Activated CD4-positive, alpha-beta T cell treated with anti-CD3 and anti-CD28 coated beads, Interleukin-2, amount 10 ng/mL, durations not matched to agents 7 days and 5 days (primary cell): Measurements from ENCODE around the gene SNX8. TPM values are rescaled to one million over a fixed set of nuclear protein-coding genes. Genes with fewer than 3 reads are reported as not detected.
"Not testable (repeated sequence)": the region's sequence is repeated elsewhere in the genome, so short reads cannot be mapped to it uniquely, and the experiment has no call there.

ENCODE experiments used
- CTCF ChIA-PET: fragments of 350-600 bp; sonication (Branson Sonifier 250); formaldehyde crosslinking; loops from one replicate; lab custom pipeline; 2021; ENCODE audit warnings: antibody characterized with exemption; lab: Charles Lee
- POLR2A ChIA-PET: fragments of 350-600 bp; sonication (Branson Sonifier 250); formaldehyde crosslinking; loops from one replicate; lab custom pipeline; 2021; ENCODE audit warnings: antibody characterized with exemption; lab: Charles Lee
- DNase-seq: peaks from one replicate; pipeline ENCODE4 v3.0.0-alpha.2; 2020
- H3K27ac Mint-ChIP-seq: one replicate; pipeline ENCODE4 v1.8.0; 2021; ENCODE audit warnings: mild to moderate bottlenecking, moderate library complexity, mixed read lengths
- H3K27me3 Mint-ChIP-seq: one replicate; pipeline ENCODE4 v1.8.0; 2021; ENCODE audit warnings: mixed read lengths
- H3K36me3 Mint-ChIP-seq: one replicate; pipeline ENCODE4 v1.8.0; 2021; ENCODE audit warnings: low read depth, mixed read lengths
- H3K4me1 Mint-ChIP-seq: one replicate; pipeline ENCODE4 v1.8.0; 2021; ENCODE audit warnings: mixed read lengths
- H3K4me3 Mint-ChIP-seq: one replicate; pipeline ENCODE4 v1.8.0; 2021; ENCODE audit warnings: mild to moderate bottlenecking, moderate library complexity, mixed read lengths
- H3K9me3 Mint-ChIP-seq: one replicate; pipeline ENCODE4 v1.8.0; 2021; ENCODE audit warnings: mixed read lengths
- total RNA-seq, 2 experiments: library from RNA; stranded (reverse); gene quantifications; one replicate each; pipeline ENCODE4 v1.2.3, GENCODE V29; 2021

The SNX8 gene
- total RNA-seq, 2 experiments from 2014 or later = 27.2 to 28.0 TPM

DNA sequence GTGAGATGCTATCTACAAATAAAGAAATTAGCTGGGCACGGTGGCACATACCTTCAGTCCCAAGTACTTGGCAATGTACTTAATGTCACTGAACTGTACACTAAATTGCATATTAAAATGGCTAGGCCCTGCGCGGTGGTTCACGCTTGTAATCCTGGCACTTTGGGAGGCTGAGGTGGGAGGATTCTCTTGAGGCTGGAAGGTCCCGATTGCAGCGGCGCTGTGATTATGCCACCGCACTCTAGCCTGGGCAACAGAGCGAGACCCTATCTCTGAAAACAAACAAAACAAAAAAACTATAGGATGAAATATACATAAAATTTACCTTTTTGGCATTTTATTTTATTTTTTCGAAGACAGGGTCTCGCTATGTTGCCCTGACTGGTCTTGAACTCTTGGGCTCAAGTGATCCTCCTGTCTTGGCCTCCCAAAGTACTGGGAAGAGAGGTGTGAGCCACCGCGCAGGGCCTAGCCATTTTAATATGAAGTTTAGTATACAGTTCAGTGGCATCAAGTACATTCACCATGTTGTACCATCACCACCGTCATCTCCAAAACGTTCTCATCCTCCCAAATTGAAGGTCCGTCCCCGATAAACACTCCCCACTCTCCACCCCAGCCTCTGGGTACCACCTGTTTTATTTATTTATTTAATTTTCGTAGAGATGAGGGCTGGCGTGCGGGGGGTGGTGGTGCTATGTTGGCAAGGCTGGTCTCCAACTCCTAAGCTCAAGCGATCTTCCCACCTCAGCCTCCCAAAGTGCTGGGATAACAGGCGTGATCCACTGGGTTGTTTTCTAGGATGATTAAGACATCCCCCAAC, 39.1 kb upstream of the SNX8 start:
- CTCF ChIA-PET = interaction anchor here (0.8 to 1.1 kb wide), 4 partner anchors 10 to 125 kb away, joined by 3 read pairs; no protein-coding TSS in a partner anchor
- peaks cover 10% of the 10 kb centered on the region for H3K36me3 Mint-ChIP-seq

DNA sequence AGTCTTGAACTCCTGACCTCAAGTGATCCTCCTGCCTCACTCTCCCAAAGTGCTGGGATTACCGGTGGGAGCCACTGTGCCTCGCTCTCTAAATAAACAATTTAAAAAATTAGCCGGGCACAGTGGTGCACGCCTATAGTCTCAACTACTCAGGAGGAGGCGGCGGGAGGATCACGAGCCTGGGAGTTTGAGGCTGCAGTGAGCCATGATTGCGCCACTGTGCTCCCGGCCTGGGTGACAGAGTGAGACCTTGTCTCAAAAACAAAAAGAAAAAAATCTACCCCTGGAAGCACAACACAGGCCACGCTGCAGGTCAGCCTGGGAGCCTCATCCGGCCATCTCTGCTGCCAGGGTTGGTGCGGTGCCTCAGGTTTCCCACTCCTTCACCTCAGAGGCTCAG, 36.6 kb upstream of the SNX8 start:
- Mint-ChIP-seq H3K27ac (no peak overlapping the region), H3K9me3 (no peaks in the 10 kb centered on the region), H3K4me3 (no peak overlapping the region), H3K36me3 (peaks cover 2% of the 10 kb centered on the region), H3K27me3 (no peaks in the 10 kb centered on the region), H3K4me1 (peaks cover 14% of the 10 kb centered on the region)
- DNase-seq = no peak
- ChIA-PET CTCF (no interaction called here), POLR2A (no interaction called here)

More for the DNA sequence above, 39.1 kb upstream of the SNX8 start:
- Mint-ChIP-seq H3K27ac (peak overlapping the region; percentile 100), H3K4me3 (peak overlapping the region; percentile 80), H3K4me1 (peaks cover 24% of the 10 kb centered on the region), H3K9me3 (no peaks in the 10 kb centered on the region), H3K27me3 (no peaks in the 10 kb centered on the region)
- no peak for DNase-seq
- POLR2A ChIA-PET = no interaction called here

DNA sequence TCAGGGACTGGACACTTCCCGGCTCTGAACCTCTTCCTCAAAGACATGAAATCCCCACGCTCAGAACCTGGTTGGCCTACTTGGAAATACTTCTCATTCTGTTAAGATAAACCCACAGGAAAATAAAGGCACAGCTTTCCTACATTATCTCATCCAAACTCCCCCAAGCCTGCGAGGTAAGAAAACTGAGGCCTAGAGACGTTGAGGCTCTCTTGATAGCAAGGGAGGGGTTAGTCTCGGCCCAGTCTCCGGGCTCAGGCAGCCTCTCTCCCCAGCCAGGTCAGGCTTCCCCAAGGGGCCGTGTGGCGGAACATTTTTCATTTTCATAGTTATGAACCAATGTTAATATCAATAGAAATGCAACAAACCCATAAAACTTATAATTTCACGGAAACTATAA, 35.8 kb upstream of the SNX8 start:
- peaks cover 2% of the 10 kb centered on the region for H3K36me3 Mint-ChIP-seq

DNA sequence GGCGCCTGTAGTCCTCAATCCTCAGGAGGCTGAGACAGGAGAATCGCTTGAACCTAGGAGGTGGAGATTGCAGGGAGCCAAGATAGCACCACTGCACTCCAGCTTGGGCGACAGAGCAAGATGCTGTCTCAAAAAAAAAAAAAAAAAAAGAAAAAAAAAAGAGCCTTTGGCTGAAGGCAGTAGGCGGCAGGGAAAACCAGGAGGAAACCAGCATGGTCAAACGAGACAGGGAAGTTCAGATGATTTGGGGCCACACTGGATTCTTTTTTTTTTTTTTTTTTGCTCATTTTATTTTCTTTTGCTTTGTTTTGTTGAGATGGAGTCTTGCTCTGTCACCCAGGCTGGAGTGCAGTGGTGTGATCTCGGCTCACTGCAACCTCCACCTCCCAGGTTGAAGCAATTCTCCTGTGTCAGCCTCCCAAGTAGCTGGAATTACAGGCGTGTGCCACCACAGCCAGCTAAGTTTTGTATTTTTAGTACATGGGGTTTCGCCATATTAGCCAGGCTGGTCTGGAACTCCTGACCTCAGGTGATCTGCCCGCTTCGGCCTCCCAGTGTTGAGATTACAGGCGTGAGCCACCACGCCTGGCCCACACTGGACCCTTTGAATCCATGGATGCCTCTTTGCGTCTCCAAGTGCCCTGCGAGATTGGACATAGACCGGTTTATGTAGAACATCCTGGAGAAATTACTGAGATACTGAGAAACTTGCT, 33.3 kb upstream of the SNX8 start:
- CTCF ChIA-PET = interaction anchor here (0.6 to 1.5 kb wide), 8 partner anchors 9 to 768 kb away, joined by 3 to 4 read pairs (median 3); no protein-coding TSS in a partner anchor
- DNase-seq, H3K4me3 Mint-ChIP-seq, H3K36me3 Mint-ChIP-seq, H3K27me3 Mint-ChIP-seq, H3K9me3 Mint-ChIP-seq, H3K4me1 Mint-ChIP-seq: not testable (repeated sequence)
- POLR2A ChIA-PET = interaction anchor here (0.7 kb wide), 1 partner anchor 165 kb away, joined by 3 read pairs; no protein-coding TSS in a partner anchor
- H3K27ac Mint-ChIP-seq = peak overlapping the region; percentile 64

More for the DNA sequence above, 35.8 kb upstream of the SNX8 start:
- no peak for DNase-seq
- POLR2A ChIA-PET = no interaction called here
- Mint-ChIP-seq H3K9me3 (no peaks in the 10 kb centered on the region), H3K4me1 (peaks cover 13% of the 10 kb centered on the region), H3K4me3 (no peak overlapping the region), H3K27me3 (no peaks in the 10 kb centered on the region), H3K27ac (no peak overlapping the region)
- CTCF ChIA-PET = no interaction called here

DNA sequence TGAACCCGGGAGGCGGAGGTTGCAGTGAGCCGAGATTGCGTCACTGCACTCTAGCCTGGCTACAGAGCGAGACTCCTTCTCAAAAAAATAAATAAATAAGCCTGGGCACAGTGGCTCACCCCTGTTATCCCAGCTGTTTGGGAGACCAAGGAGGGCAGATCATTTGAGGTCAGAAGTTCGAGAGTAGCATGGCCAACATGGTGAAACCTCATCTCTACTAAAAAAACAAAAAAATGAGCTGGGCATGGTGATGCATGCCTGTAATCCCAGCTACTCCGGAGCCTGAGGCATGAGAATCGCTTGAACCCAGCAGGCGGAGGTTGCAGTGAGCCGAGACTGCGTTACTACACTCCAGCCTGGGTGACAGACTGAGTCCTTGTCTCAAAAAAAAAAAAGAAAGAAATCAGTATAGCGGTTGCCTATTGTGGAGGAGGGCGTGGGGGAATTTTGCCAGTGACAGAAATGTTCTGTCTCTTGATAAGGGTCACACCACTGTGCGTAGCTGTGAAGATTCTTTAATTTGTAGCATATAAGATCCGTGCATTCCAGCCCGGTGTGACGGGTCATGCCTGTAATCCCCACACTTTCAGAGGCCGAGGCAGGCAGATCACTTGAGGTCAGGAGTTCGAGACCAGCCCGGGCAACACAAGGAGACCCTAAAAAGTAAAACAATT, 22.5 kb upstream of the SNX8 start:
- H3K27ac Mint-ChIP-seq = no peak overlapping the region
- no peaks in the 10 kb centered on the region for H3K36me3 Mint-ChIP-seq
- H3K9me3 Mint-ChIP-seq = no peaks in the 10 kb centered on the region
- H3K4me1 Mint-ChIP-seq = no peaks in the 10 kb centered on the region
- CTCF ChIA-PET = interaction anchor here (1.1 kb wide), 1 partner anchor 19 kb away, joined by 5 read pairs; no protein-coding TSS in a partner anchor
- DNase-seq = no peak
- H3K4me3 Mint-ChIP-seq = no peak overlapping the region
- no peaks in the 10 kb centered on the region for H3K27me3 Mint-ChIP-seq
- POLR2A ChIA-PET = no interaction called here

DNA sequence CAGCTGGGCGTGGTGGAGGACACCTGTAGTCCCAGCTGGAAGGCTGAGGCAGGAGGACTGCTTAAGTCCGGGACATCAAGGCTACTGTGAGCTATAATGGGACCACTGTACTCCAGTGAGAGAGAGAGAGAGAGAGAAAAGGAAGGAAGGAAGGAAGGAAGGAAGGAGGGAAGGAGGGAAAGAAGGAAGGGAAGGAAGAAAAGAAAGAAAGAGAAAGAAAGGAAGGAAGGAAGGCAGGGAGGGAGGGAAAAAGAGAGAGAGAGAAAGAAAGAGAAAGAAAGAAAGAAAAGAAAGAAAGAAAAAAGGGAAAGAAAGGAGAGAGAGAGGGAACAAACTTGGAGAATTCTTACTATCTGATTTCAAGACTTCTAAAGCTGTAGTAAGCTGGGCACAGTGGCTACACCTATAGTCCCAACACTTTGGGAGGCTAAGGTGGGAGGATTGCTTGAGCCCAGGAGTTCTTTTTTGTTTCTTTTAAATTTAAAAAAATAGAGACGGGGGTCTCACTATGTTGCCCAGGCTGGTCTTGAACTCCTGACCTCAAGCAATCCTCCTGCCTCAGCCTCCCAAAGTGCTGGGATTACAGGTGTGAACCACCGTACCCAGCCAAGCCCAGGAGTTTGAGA, 18.5 kb upstream of the SNX8 start:
- not testable (repeated sequence) for H3K9me3 Mint-ChIP-seq, DNase-seq, H3K4me3 Mint-ChIP-seq, H3K4me1 Mint-ChIP-seq, H3K27ac Mint-ChIP-seq, H3K27me3 Mint-ChIP-seq, H3K36me3 Mint-ChIP-seq
- ChIA-PET POLR2A (interaction anchor here (0.7 kb wide), 1 partner anchor 80 kb away, joined by 4 read pairs; no protein-coding TSS in a partner anchor), CTCF (interaction anchor here (0.5 kb wide), 1 partner anchor 26 kb away, joined by 3 read pairs; no protein-coding TSS in a partner anchor)

DNA sequence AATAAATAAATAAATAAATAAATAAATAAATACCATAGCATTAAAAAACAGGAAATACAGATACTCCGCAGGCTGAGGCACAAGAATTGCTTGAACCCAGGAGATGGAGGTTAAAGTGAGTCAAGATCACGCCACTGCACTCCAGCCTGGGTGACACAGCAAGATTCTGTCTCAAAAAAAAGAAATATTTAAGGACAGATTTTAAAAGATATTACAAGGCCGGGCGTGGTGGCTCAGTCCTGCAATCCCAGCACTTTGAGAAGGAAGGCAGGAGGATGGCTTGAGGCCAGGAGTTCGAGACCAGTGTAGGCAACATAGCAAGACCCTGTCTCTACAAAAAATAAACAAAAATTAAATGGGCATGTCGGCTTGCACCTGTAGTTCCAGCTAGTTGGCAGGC, 17.5 kb upstream of the SNX8 start:
- no peaks in the 10 kb centered on the region for H3K4me1 Mint-ChIP-seq
- H3K9me3 Mint-ChIP-seq = no peaks in the 10 kb centered on the region
- H3K4me3 Mint-ChIP-seq = no peak overlapping the region
- H3K36me3 Mint-ChIP-seq = no peaks in the 10 kb centered on the region
- DNase-seq = no peak
- POLR2A ChIA-PET = no interaction called here
- CTCF ChIA-PET = interaction anchor here (0.7 kb wide), 1 partner anchor 16 kb away, joined by 3 read pairs; no protein-coding TSS in a partner anchor
- no peaks in the 10 kb centered on the region for H3K27me3 Mint-ChIP-seq
- no peak overlapping the region for H3K27ac Mint-ChIP-seq

DNA sequence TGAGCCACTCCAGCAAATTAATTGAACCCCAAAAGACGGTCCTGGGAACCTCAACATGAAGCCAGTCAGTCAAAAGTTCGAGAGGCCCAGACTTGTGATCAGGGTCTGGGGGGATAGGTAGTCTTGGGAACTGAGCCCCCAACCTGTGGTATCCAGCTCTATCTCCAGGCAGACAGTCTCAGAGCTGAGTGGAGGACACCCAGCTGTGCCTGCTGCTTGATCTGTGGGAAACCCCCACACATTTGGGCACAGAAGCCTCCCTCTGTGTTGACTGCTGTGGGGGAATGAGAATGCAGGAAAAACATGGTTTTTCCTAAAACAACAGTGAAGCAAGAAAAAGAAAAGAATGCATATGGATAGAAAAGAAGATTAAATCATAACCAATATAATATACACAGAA, 16.3 kb upstream of the SNX8 start:
- Mint-ChIP-seq H3K9me3 (no peaks in the 10 kb centered on the region), H3K36me3 (no peaks in the 10 kb centered on the region), H3K27ac (no peak overlapping the region), H3K4me3 (no peak overlapping the region), H3K27me3 (no peaks in the 10 kb centered on the region), H3K4me1 (no peaks in the 10 kb centered on the region)
- POLR2A ChIA-PET = no interaction called here
- no peak for DNase-seq
- CTCF ChIA-PET = no interaction called here

DNA sequence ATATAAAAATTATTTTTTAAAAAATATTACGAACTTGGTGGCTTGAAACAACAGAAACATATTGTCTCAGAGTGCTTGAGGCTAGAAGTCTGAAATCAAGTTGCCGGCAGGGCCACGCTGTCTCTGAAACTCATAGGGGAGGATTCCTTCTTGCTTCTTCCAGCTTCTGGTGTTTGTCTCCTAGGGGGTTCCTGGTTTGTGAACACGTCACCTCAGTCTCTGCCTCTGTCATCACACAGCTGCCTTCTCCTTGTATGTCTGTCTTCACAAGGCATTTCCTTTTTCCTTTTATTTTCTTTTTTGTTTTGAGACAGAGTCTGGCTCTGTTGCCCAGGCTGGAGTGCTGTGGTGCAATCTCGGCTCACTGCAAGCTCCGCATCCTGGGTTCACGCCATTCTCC, 12.7 kb upstream of the SNX8 start:
- Mint-ChIP-seq H3K27me3 (no peaks in the 10 kb centered on the region), H3K4me3 (no peak overlapping the region), H3K9me3 (no peaks in the 10 kb centered on the region), H3K36me3 (no peaks in the 10 kb centered on the region), H3K4me1 (peaks cover 4% of the 10 kb centered on the region), H3K27ac (no peak overlapping the region)
- no peak for DNase-seq
- ChIA-PET CTCF (interaction anchor here (0.6 kb wide), 1 partner anchor 345 kb away, joined by 3 read pairs; no protein-coding TSS in a partner anchor), POLR2A (no interaction called here)

DNA sequence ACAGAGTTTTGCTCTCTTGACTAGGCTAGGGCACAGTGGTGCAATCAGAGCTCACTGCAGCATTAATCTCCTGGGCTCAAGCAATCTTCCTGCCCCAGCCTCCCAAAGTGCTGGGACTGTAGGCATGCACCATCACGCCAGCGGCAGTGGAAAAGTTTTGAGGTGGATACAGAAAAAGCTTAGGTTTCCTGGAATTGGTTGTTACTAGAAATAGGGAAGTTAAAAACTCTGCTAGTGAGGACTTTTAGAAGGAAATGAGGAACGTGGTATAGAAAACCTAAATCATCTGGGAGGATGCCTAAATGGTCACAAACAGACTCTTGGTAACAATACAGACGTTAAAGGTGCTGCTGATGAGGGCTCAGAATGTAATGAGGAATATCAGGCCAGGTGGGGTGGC, 10.9 kb upstream of the SNX8 start:
- POLR2A ChIA-PET = no interaction called here
- CTCF ChIA-PET = no interaction called here
- Mint-ChIP-seq H3K9me3 (no peaks in the 10 kb centered on the region), H3K4me3 (no peak overlapping the region), H3K36me3 (no peaks in the 10 kb centered on the region), H3K4me1 (peaks cover 4% of the 10 kb centered on the region), H3K27me3 (no peaks in the 10 kb centered on the region), H3K27ac (no peak overlapping the region)
- DNase-seq = no peak

DNA sequence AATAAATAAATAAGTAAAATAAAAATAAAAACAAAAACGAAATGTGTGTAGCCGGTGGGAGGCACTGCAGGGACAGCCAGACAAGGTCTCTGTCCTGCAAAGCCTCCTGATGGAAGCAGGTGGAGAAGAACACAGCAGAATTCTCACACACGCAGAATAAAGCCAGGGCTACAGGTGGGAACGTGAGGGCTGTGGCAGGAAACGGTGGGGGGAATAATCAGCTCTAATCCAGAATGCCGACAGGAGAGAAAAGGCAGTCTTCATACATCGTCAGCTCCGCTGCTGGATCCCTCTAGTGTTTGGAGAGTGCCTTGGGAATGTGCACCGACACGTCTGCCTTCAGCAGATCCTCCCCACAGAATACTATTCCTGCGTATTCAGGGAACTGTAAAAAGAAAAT, 6.8 kb upstream of the SNX8 start:
- CTCF ChIA-PET = interaction anchor here (0.6 to 1.1 kb wide), 4 partner anchors 41 to 806 kb away, joined by 3 to 4 read pairs (median 3); no protein-coding TSS in a partner anchor
- Mint-ChIP-seq H3K4me1 (peaks cover 6% of the 10 kb centered on the region), H3K27me3 (no peaks in the 10 kb centered on the region), H3K4me3 (no peak overlapping the region), H3K36me3 (no peaks in the 10 kb centered on the region), H3K27ac (no peak overlapping the region), H3K9me3 (no peaks in the 10 kb centered on the region)
- POLR2A ChIA-PET = no interaction called here
- no peak for DNase-seq
